Stimulated activated CD4-positive, alpha-beta T cell treated with anti-CD3 and anti-CD28 coated beads, Interleukin-15, amount 100 ng/mL, for 24 hours (primary cell): ENCODE data around the gene CYP2W1.
A peak's percentile ranks its signal among the peaks of the same experiment; 100 is the strongest.
"Not testable (repeated sequence)": the region's sequence is repeated elsewhere in the genome, so short reads cannot be mapped to it uniquely, and the experiment has no call there.

Source experiments
- DNase-seq: peaks from one replicate; pipeline ENCODE4 v3.0.0-alpha.2; 2020

CYP2W1 gene

DNA sequence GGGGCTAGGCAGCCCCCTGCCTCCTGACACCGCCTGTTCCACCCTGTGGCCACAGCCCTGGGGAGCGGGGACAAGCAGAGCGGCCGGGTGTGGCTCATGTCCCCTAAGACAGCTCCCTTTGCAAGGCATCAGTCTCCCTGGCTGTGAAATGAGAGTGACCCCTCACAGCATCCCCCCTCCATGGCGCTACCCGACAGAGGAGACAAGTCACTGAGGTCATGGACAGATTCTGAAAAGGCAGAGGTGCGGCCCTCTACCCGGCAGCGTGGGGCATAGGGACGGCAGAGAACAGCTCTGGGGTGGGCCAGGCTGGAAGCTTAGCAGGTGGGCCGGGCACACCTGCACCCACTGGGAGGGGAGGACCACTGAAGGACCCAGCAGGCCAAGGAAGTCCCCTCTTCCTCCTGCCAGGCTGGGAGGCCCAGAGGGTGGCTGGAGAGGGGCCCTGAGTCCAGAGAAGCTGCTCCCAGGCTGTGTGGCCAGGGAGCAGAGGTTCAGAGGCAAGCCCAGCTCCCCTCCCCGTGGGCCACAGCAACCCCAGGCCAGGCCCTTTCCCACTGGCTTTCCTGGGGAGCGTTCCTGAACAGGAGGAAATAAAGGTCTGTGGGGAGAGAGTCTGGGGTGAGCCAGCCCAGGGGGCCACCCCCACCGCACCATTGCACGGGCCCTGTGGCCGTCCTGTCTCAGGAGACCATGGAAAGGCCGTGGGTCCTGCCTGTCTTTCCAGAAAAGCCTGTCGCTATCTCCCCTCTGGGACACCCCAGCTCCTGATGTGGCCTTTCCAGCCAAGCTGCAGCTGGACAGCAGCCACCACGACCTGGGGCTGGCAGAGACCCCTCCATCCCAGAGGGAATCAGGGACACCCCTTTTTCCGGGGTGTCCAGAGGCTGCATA lies 30.2 kb upstream of the CYP2W1 start:
- no peak for DNase-seq

- DNase-seq = peak; percentile 36
These were observed 29.2 kb upstream of the CYP2W1 start for GRCh38 chr7:953547-954327.

- DNase-seq = peak; percentile 74
These were observed 28.4 kb upstream of the CYP2W1 start, which contains the start of gene ADAP1 for GRCh38 chr7:954330-955238. ADAP1 (minus strand) TSS chr7:954680; CDS start chr7:954477, 203 bp downstream.

DNA sequence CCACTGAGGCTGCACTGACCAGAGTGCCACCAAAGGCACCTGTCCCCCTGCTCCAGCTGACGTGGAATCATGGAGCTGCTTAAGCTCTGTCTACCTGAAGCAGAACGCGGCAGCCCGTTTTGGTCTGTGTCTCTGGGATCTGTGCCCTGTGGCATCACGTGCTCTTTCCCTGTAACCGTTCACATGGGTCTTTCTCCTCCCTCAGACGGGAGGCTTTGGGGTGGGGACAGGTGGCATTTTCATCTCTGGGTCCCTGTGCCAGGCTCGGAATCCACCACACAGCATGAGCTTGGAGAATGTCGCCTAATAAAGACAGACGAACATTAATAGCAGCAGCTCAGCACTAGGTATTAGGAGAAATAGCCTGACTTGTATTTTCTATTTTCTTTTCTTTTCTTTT lies 26.9 kb upstream of the CYP2W1 start:
- no peak for DNase-seq

DNA sequence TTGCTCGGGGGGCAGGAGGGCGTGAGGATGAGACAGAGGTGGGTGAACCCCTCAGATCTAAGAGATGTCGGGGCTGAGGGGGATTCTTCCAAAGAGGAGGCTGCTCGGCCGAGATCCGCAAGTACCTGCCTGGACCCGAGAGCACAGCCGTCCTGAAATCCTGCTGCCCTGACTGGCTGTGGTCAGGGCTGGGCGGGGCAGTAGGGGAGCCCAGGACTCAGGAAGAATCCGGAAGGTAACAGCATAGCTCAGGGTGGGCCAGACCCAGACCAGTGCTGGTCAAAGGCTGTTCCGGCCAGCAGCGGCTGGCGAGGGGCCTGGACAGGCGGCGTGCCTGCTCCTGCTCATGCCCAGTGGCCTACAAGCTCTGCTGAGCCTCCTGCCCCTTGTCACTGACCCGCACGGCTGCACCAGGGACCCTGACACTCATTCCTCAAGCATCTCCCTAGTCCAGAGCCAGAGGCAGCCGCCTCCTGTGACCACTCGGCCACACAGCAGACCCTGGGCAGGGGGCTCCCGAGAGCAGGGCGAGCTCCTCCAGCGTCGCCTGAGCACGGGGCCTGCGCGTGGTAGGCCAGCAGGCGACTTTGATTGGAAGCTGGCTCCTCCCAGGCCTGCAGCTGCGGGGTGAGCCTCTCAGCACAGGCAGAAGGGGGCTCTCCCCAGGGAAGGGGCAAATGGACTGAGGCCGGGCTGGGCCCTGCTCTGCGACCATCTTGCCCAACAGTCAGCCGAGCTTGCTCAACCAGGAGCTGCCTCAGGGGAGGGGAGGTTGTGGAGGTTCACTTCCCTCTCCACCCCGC lies 25.4 kb upstream of the CYP2W1 start:
- no peak for DNase-seq

- no peak for DNase-seq
These were observed 24.5 kb upstream of the CYP2W1 start for GRCh38 chr7:958221-959200.

GRCh38 chr7:959271-959670 lies 23.7 kb upstream of the CYP2W1 start:
- no peak for DNase-seq

DNA sequence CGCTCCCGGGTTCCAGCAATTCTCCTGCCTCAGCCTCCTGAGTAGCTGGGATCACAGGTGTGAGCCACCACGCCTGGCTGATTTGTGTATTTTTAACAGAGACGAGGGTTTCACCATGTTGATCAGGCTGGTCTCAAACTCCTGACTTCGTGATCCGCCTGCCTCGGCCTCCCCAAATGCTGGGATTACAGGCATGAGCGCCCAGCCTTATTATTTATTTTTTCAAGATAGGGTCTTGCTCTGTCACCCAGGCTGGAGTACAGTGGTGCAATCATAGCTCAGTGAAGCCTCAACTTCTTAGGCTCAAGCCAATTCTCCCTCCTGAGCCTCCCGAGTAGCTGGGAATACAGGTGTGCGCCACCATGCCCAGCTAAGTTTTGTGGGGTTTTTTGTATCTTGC lies 23.2 kb upstream of the CYP2W1 start:
- not testable (repeated sequence) for DNase-seq

GRCh38 chr7:960269-960871 lies 22.6 kb upstream of the CYP2W1 start:
- no peak for DNase-seq

GRCh38 chr7:960972-961371 lies 22.0 kb upstream of the CYP2W1 start:
- DNase-seq = not testable (repeated sequence)

- no peak for DNase-seq
These were observed 21.2 kb upstream of the CYP2W1 start for GRCh38 chr7:961546-962400.

GRCh38 chr7:962401-963081 lies 20.4 kb upstream of the CYP2W1 start:
- DNase-seq = no peak

DNA sequence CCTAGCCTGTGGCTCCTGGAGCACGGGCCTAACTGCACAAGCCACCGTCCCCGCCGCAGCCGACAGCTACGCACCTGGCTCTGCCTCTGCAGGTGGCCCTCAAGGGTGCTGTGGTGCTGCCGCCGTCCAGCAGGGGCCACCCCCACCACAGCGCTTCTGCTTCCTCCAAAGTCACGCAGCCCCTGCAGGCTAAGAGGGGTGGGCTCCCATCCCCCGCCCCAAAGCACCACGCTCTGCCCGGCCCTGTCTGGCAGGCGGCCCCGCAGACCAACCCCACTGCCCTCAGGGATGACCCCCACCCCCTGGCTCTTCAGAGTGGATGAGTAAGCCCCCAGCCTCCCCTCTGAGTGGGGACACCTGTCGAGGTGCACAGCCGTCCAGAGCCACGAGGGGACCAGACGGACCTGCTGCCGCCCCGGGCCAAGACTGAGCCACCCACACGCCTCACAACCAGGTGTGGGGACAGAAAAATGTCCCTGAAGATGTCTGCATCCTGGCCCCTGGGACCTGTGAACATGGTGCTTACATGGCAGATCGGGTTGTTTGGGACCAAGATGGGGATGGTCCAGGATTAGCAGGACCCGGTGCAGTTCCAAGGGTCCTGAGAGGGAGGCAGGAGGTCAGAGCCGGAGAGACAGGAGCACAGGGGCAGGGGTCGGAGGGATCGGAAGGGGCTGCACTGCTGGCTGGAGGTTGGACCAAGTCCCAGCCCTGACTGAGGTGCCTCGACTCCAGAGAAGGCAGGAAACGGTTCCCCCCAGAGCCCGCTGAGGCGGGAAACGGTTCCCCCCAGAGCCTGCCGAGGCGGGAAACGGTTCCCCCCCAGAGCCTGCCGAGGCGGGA lies 19.5 kb upstream of the CYP2W1 start:
- DNase-seq = no peak

GRCh38 chr7:964401-965231 lies 18.4 kb upstream of the CYP2W1 start:
- DNase-seq = no peak

DNA sequence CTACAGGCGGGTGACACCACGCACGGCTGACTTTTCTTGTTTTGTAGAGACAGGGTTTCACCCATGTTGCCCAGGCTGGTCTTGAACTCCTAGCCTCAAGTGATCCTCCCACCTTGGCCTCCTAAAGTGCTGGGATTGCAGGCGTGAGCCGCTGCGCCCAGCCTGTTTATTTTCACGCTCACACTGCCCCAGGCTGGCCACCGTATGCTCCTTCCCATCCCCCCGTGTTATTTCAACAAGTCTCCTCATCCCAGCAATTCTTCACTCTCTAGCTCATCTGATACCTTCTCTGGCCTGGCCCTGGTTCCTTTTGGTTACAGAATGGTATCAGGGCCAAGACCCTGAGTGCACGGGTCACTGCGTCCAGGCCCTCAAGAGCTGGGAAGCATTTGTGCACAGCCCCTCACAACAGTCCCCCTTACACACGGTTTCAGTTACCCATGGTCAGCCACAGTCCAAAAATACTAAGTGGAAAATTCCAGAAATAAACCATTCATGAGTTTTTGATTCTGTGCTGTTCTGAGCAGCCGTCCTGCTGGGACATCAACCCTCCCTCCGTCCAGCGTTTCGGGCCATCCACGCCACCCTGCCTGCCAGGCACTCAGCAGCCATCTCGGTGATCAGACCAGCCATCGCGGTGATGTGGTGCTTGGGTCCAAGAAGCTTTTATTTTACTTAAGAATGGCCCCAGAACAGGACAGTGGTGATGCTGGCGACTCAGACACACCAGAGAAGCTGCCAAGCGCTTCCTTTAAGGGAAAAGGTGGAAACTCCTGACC lies 16.5 kb upstream of the CYP2W1 start:
- DNase-seq = no peak
